ENCODE measurements around the gene ETV1. TPM values are rescaled to one million over a fixed set of nuclear protein-coding genes. Genes with fewer than 3 reads are reported as not detected.

The ETV1 gene
- total RNA-seq, 1 experiment from 2014 or later = 2.4 TPM

DNA sequence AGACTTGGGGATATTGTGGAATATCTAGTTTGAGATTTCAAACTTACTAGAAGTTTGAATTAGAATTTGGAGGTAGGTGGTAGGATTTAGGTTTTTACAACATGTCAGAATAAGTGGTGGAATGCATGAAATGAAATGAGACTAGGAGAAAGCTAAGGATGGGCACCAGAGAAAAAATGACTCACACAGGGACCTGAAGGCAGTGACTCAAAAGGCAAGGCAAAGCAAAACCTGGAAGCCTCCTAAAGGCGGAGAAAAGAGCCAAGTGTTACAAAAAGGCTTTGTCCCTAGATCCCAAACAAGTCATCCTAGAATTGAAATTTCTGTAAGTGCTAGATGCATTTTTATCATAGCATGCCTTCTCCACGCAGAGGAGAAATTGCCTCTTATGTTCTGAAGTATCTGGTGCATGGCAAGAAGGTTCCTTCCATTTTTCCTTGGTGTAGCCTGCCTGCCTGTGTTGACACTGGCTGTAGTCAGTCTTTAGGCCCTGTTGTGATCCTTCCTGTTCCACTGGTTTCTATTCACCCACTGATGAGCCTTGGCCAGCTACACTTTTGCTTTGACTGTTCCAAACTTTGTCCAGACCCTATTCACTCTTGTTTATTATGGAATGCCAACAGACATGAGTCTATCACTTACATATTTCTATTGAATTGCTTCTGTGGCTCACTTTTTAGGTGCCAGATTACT lies 109.3 kb downstream of the ETV1 start:
- DNase-seq (ENCODE audit: low spot score) = peak; percentile 27

DNA sequence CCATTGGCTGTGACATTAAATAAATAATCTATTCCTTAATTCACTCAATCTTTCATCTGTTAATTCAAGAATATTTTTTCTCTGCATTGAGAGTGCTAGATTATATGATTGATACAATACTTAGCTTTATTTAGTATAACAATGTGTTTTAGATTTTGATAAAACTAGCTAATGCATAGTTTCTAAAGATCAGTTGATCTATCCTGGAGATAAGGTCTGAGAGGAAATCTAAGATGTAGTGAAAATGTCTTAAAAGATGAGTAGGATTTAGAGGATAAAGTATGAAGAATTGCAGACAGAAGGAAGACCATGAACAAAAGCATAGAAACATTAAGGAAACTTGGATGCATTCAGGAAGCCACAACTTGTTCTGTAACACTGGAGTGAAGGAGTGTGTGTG lies 110.3 kb downstream of the ETV1 start:
- no peak for DNase-seq (ENCODE audit: low spot score)

DNA sequence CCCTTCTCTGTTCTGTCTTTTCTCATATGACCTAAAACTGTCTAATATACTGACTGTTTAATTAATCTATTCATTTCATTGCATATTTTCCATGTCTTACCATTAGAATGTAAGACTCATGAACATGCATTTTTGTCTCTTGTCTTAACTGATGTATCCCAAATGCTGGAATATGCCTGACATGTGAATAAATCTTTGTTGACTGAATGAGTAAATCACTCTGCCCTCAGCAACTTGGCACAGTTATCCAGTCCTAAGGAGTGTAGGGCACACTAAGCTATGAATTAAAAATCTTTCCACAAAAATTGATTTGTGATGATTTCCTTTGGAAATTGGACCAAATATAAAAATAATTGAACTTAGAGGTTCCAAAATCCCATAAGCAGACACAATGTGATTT lies 111.3 kb downstream of the ETV1 start:
- no peak for DNase-seq (ENCODE audit: low spot score)

- no peak for DNase-seq (ENCODE audit: low spot score)
Observed at GRCh38 chr7:13875496-13876074, 113.9 kb downstream of the ETV1 start.

- DNase-seq (ENCODE audit: low spot score) = no peak
Observed at GRCh38 chr7:13874783-13875182, 114.7 kb downstream of the ETV1 start.

DNA sequence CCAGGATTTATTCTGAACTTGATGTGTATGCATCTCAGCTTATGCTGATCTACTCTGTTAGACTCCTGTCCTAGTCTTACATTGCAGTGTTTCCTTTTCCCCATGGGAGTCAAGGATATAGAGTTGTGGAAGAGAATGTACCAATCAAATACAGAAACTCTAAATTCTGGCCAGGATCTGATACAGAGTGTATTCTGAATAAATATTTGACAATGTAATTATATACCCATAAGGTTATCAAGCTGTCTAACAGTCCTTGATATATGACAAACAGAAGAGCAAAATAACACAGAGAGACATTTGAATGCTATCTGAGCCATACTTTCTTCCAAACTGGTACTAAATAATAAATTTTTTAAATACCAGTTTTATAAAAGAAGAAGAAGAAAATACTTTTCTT lies 116.8 kb downstream of the ETV1 start:
- DNase-seq (ENCODE audit: low spot score) = no peak

DNA sequence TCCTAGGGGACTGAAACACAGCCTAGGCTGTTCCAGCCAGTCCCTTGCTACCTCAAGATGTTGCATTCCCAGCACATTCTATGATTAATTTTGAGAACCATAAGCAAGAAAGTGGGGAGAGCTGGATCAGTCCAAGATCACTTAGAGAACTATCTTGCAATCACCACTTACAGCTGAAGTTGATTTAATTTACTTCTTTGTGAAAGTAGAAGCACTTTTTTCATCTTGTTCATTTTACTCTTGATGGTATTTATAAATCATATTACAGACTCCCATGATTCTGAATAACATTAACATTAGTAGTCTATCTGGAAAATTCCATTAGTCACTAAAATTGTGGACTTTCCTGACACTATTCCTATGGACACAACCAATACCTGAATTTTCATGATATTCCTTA lies 118.5 kb downstream of the ETV1 start:
- DNase-seq (ENCODE audit: low spot score) = no peak

DNA sequence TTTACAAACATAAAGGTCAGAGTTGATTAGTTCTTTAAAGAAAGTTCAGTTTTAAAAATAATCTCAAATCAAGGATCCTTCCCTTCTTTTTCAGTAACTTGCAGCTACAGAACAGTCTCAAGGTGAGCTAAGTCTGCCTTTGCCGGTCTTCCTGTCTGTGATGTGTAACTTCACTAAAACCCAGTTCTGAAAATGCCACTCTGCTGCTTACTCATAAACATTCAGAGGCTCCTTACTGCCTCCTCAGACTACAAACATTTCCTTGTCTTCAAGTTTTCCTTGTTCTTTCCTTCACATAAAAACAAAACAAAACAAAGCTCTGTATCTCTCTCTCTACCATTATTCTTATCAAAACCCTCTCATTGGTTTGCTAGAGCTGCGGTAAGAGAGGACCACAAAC lies 128.7 kb downstream of the ETV1 start:
- peak; percentile 26 for DNase-seq (ENCODE audit: low spot score)

DNA sequence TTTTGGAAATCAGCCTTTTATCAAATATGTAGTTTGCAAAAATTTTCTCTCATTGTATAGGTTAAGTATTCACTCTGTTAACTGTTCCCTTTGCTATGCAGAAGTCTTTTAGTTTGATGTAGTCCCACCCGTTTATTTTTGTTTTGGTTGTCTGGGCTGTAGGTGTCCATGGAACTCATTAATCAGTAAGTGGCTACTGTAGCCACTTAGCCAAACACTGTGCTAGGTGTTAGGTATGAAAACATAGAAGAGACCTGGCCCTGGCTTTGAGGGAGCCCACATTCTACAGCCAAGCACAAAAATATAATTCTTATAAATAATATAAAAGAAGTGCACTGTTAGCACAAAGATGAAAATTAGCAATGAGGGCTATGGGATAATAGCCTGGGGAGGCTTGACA lies 133.5 kb downstream of the ETV1 start:
- DNase-seq (ENCODE audit: low spot score) = no peak

DNA sequence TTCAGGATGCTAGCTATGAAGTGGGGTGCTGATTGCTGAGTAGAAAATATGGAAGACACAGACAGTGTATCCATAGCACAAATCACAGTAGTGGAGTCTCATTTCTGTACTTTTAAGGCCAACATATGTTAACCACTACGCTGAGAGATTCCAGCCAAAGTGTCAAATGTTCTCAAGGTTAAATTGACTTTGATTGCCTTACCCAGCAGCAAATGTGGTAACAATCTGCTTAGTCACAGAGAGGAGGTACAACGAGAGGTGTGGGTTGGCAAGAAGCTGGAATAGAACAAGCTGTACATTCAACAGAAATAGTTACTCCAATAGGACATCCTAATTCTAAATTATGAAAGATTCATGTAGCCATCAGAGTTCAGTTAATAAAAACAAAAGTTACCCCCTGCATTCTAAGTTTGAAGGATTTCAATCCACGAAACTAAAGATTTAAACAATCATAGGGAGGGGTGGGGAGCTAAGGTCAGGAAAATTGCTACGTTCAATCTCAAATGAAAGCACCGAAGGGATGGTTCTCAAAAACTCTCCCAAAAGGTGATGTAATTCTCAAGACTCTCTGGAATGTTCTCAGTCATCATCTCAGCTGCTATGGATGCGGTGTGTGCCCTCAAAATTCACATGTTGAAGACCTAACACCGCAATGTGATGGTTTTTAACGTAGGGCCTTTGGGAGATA lies 137.0 kb downstream of the ETV1 start:
- no peak for DNase-seq (ENCODE audit: low spot score)

- DNase-seq (ENCODE audit: low spot score) = no peak
Observed at GRCh38 chr7:13851736-13852135, 137.7 kb downstream of the ETV1 start.

DNA sequence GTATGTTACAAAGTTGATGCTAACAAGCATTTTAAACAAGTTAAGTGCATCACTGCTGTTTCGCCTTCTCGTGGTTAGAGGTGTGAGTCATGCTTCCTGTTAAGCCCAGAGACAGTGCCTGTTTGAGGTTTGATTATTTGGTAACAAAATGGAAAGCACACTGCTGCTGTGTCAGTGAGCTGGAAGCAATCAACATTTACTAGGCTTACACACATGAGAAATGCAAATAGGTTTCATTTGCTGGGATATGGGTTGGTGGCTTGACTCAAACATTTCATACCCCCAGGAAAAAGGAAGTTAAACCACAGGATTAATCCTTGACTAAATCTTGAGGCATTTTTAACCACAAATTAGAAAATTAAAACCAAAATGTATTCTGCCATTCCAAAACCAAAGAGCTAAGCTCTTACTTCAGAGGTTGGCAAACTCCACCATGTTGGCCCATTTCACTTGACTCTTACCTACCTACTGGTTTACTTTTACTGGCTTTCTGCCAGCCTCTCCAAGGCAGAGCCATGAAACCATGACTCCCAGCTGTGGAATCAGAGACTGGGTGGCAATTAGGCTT lies 139.2 kb downstream of the ETV1 start:
- DNase-seq (ENCODE audit: low spot score) = peak; percentile 82

DNA sequence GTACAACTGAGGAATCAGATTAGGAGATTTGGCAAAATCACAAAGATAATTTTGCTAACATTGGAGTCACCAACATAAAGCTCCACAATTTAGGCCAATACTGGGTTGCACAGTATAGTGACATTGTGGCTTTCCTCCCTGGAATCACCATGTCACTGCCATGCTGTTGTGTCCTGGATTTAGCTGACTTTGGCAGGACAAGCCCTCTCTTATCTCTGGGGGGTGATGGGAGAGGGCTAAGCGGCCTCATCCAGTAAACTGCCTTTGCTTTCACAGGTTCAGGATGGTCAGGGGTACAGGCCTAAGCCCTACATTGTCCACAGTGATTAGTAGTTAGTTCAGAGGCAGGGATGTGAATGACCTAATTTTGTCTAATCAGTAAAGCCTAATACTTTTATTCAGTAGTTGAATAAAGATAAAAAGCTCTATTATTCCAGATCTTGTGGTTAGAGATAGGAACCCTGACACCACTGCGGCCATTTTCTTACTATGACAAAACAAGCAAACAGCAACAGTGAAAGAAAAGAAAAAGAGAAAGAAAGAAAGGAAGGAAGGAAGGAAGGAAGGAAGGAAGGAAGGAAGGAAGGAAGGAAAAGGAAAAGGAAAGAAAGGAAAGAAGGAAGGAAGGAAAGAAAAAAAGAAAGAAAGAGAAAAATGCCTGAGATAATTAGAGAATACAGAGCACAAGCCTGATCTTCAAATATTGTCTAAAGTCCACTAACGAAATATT lies 140.1 kb downstream of the ETV1 start:
- DNase-seq (ENCODE audit: low spot score) = no peak

DNA sequence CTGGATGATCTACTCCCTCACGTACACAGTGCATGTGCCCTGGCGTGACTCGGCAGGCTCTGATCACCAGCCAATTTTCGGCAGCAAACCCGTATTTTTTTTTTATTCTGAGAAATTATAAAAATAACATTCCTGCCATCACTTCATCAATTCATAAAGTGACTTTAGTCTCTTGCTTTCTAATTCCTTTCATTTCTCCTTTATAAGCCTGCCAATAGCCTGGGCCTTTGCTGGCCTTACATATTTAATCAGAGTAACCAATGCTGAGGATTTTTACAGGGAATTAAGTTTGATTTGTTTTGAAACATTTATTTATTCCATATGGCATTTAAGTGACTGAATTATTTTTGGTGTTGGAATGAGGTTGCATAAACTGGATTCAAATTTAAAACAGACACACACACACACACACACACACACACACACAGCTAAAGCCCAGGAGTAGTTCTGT lies 140.8 kb downstream of the ETV1 start:
- DNase-seq (ENCODE audit: low spot score) = no peak

- no peak for DNase-seq (ENCODE audit: low spot score)
Observed at GRCh38 chr7:13846386-13846785, 143.1 kb downstream of the ETV1 start.

GRCh38 chr7:13845601-13846000 lies 143.9 kb downstream of the ETV1 start:
- DNase-seq (ENCODE audit: low spot score) = no peak

- DNase-seq (ENCODE audit: low spot score) = no peak
Observed at GRCh38 chr7:13844954-13845353, 144.5 kb downstream of the ETV1 start.

- DNase-seq (ENCODE audit: low spot score) = no peak
Observed at GRCh38 chr7:13841284-13841683, 148.2 kb downstream of the ETV1 start.

Data from HT-29 (cell line).